22Rv1 (cell line): Measurements from ENCODE around the gene POM121.
"Not testable (repeated sequence)": the region's sequence is repeated elsewhere in the genome, so short reads cannot be mapped to it uniquely, and the experiment has no call there.

Experiments
- CTCF ChIP-seq: fragments of 450-650 bp; IDR thresholded peaks from 2 replicates; pipeline ENCODE4 v1.5.1; 2017; ENCODE audit warnings: mild to moderate bottlenecking
- ZFX ChIP-seq: fragments of 450-650 bp; IDR thresholded peaks from 2 replicates; pipeline ENCODE4 v1.6.1; 2017; ENCODE audit warnings: antibody characterized with exemption, borderline replicate concordance

- TF ChIP-seq CTCF = peak; percentile 95
- not testable (repeated sequence) for TF ChIP-seq ZFX
These were observed 10.0 kb upstream of the POM121 start for GRCh38 chr7:72914756-72915525.
